BJ (cell line): ENCODE data around the gene FKBP1B. TPM values are rescaled to one million over a fixed set of nuclear protein-coding genes. Genes with fewer than 3 reads are reported as not detected.

Experiments used
- CTCF ChIA-PET: fragments of 350-600 bp; formaldehyde crosslinking; extraction: SDS; loops from one replicate; lab custom pipeline; 2021; ENCODE audit warnings: antibody characterized with exemption, inconsistent platforms; lab: Yijun Ruan, JAX
- POLR2A ChIA-PET: fragments of 300-600 bp; sonication (Branson Sonifier 250); formaldehyde crosslinking; extraction: SDS; loops from one replicate; lab custom pipeline; 2021; ENCODE audit warnings: antibody characterized with exemption; lab: Charles Lee
- DNase-seq: peaks from one replicate; pipeline ENCODE4 v3.0.0-alpha.2; 2011; ENCODE audit warnings: low read depth
- H3K27me3 ChIP-seq: 2 replicates; pipeline ENCODE4 v1.6.0; 2011; ENCODE audit warnings: low read length; ENCODE audit not compliant: control insufficient read depth, insufficient read depth
- H3K36me3 ChIP-seq: 2 replicates; pipeline ENCODE4 v1.5.1; 2011; ENCODE audit warnings: low read length; ENCODE audit not compliant: control insufficient read depth, insufficient read depth
- H3K4me3 ChIP-seq: 2 replicates; pipeline ENCODE4 v1.5.1; 2011; ENCODE audit warnings: low read depth, mild to moderate bottlenecking, control low read depth, low read length
- CTCF ChIP-seq: IDR thresholded peaks from 2 replicates; pipeline ENCODE4 v1.5.1; 2011; ENCODE audit warnings: low read depth, mild to moderate bottlenecking, control low read depth, inconsistent platforms, low read length, moderate library complexity; ENCODE audit not compliant: insufficient read depth
- polyA minus RNA-seq: library from RNA; depleted of rRNA, polyadenylated mRNA; stranded (reverse); fragments of >200 nt; gene quantifications from 2 replicates; pipeline ENCODE4 v1.2.3, GENCODE V29; 2011; rRNA and poly(A)+ RNA removed
- polyA plus RNA-seq: library from polyadenylated mRNA; depleted of rRNA; stranded (reverse); fragments of >200 nt; gene quantifications from 2 replicates; pipeline ENCODE4 v1.2.3, GENCODE V29; 2011; rRNA removed

The FKBP1B gene
- polyA plus RNA-seq (13.5 and 15.9 TPM in 2 replicates), polyA minus RNA-seq (2.2 and 4.9 TPM in 2 replicates)

- H3K27me3 ChIP-seq = no peaks in the 10 kb centered on the region
- H3K36me3 ChIP-seq = no peaks in the 10 kb centered on the region
- ChIA-PET CTCF (interaction anchor here (1.2 to 1.8 kb wide), 3 partner anchors 11 to 123 kb away, joined by 3 to 8 read pairs (median 5); partner anchors contain the start of gene ATAD2B), POLR2A (no interaction called here)
- no peak for TF ChIP-seq CTCF
- H3K4me3 ChIP-seq = peak within 1 kb of the TSS; percentile 75
- DNase-seq = peak; percentile 4
Observed at GRCh38 chr2:24049485-24050021, at the start of gene FKBP1B. Gene FKBP1B, plus strand, starts transcription at chr2:24049741. Its CDS starts 109 bp downstream, at chr2:24049850.

GRCh38 chr2:24007693-24008092 is 41.8 kb upstream of the FKBP1B start:
- no peak for DNase-seq
- ChIA-PET CTCF (no interaction called here), POLR2A (no interaction called here)
- Histone ChIP-seq H3K36me3 (no peaks in the 10 kb centered on the region), H3K4me3 (no peak overlapping the region), H3K27me3 (no peaks in the 10 kb centered on the region)
- TF ChIP-seq CTCF = no peak

DNA sequence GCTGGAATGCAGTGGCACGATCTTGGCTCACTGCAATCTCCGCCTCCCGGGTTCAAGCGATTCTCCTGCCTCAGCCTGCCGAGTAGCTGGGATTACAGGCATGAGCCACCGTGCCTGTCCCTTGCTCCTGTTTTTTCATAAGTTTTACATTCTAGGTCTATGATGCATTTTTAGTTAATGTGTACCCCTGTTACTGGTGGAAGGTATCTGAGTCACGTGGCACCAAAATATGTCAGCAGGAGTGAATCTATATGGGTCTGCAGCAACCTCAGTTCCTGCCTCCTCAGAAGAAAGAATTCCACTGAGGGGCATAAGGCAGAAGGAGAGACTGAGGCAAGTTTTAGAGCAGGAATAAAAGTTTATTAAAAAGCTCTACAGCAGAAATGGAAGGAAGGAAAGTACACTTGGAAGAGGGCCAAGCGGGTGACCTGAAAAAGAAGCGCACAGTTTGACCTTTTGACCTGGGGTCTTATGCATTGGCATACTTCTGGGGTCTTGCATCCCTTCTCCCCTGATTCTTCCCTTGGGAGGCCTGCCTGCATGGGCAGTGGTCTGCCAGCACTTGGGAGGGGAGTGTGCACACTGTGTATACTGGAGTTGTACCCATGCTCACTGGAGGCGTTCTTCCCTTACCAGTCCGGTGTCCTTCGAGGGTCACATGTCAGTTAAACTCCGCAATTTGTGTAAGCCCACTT is 40.7 kb upstream of the FKBP1B start:
- H3K36me3 ChIP-seq = no peaks in the 10 kb centered on the region
- no peak overlapping the region for H3K4me3 ChIP-seq
- no peaks in the 10 kb centered on the region for H3K27me3 ChIP-seq
- TF ChIP-seq CTCF = no peak
- DNase-seq = no peak
- CTCF ChIA-PET = no interaction called here
- POLR2A ChIA-PET = no interaction called here

GRCh38 chr2:24009367-24009679 is 40.2 kb upstream of the FKBP1B start:
- no peak for TF ChIP-seq CTCF
- no peak overlapping the region for H3K4me3 ChIP-seq
- CTCF ChIA-PET = no interaction called here
- no peaks in the 10 kb centered on the region for H3K36me3 ChIP-seq
- POLR2A ChIA-PET = no interaction called here
- H3K27me3 ChIP-seq = no peaks in the 10 kb centered on the region
- DNase-seq = no peak

- Histone ChIP-seq H3K4me3 (peak within 1 kb of the TSS; percentile 39), H3K27me3 (no peaks in the 10 kb centered on the region), H3K36me3 (no peaks in the 10 kb centered on the region)
- POLR2A ChIA-PET = no interaction called here
- TF ChIP-seq CTCF = no peak
- CTCF ChIA-PET = interaction anchor here (0.9 to 1.0 kb wide), 2 partner anchors 74 to 83 kb away, joined by 3 to 4 read pairs; partner anchors contain the start of gene ATAD2B
- no peak for DNase-seq
Observed at GRCh38 chr2:24009680-24010476, 39.7 kb upstream of the FKBP1B start, which contains the start of gene MFSD2B. Gene MFSD2B, plus strand, starts transcription at chr2:24010085. Its CDS starts 12 bp downstream, at chr2:24010097.
